ENCODE results near the gene UEVLD.

UEVLD gene

DNA sequence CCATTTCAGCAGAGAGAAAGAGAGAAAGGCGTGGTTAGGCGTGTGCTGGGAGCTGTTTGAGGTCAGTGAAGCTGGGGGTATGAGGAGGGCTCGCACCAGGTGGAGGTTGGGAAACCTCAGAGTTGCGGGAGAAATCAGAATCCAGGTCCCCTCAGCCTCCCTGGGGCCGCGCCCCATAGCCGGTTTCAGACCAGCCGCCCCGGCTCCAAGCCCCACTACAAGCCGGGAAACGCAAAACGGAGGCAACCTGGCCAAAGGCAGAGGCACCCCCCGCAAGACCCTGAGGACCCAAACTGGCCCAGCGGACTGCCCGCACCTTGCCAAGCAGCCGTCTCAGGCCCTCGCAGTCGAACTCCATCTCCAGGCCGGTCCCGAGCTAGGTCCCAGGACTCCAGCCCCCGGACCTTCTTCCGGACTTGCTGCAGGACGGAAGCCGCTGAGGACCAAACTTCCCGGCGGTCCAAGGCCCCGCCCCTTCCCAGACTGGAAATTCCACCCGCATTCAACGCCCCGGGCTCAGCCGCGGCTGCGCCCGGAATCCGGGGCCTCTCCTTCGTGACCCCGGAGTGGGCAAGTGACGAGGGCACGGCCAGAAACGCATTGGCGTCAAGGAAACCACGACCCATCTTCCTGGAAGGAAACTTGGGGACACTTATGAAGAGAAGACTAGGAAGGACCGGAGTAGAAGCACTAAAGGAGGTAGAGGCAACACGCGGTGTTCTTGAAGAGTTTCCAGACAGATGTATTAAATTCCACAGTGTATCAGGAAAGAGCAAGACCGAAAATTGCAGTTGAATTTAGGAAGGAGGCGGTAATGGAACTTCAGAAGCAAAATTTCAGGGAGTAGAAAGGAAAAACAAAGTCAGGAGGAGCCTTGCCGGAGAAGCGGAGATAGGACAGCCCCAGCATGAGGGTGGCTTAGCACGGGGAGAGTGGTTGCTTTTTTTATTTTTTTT is at the start of gene UEVLD:
Gene UEVLD, minus strand, starts transcription at position 438 of the 956 bp plus-strand sequence. Its CDS starts 80 bp downstream, at position 358.
- peak; percentile 92 for DNase-seq (ENCODE audit: low read depth, low spot score)
- TF ChIP-seq, protein P1, sequence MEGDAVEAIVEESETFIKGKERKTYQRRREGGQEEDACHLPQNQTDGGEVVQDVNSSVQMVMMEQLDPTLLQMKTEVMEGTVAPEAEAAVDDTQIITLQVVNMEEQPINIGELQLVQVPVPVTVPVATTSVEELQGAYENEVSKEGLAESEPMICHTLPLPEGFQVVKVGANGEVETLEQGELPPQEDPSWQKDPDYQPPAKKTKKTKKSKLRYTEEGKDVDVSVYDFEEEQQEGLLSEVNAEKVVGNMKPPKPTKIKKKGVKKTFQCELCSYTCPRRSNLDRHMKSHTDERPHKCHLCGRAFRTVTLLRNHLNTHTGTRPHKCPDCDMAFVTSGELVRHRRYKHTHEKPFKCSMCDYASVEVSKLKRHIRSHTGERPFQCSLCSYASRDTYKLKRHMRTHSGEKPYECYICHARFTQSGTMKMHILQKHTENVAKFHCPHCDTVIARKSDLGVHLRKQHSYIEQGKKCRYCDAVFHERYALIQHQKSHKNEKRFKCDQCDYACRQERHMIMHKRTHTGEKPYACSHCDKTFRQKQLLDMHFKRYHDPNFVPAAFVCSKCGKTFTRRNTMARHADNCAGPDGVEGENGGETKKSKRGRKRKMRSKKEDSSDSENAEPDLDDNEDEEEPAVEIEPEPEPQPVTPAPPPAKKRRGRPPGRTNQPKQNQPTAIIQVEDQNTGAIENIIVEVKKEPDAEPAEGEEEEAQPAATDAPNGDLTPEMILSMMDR (IDR thresholded peaks at IDR 0.05; ENCODE audit: low read depth, low read length) = no peak
- peak within 1 kb of the TSS; percentile 77 for H3K4me3 ChIP-seq (ENCODE audit: low read depth, low read length)
- in situ Hi-C loops (cut with HindIII; ENCODE audit: low sequenced_read_pairs) = no loop called here

DNA sequence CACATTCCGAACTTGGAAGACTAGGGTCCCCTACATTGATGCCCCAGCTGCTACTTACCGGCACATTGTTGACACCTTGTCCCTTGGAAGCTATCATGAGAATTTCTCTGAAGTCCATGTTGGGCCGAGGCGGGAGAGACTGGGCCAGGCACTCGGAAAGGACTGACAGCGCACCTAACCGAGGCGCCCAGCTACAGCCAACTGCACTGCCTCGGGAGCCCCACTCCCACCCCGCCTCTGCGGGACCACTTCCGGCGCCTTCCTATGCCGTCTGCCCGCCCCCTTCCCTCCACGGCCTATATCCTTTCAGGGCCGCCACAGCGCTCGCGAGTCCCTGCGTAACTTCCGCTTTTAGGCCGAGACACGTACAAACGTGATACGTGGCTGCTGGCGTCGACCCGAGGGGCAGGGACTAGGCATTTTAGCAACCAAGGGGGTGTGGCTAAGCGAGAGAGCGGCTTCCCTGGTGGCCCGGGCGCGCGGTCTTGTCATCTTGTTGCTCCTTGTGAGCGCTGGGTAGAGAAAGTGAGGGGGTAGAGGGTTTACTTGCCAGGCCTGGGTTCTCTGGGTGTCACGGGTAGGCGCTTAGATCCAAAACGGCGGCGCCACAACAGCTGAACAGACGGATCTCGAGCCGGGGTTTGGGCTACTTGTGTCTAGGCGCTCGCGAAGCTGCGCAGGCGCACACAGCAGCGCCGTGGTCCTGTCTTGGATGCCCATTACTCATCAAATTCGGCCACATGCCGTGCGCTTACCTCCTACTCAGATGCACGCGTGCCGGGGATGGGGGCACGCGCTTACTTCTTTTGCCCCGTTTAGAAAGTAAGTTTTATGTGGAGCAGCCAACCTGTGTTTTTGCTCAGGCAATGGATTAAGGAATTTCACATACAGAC is 45.9 kb upstream of the UEVLD start, which contains the start of gene SPTY2D1:
Gene SPTY2D1, minus strand, starts transcription at position 203 of the 893 bp plus-strand sequence. Its CDS starts 85 bp downstream, at position 118.
- peak within 1 kb of the TSS; percentile 72 for H3K4me3 ChIP-seq (ENCODE audit: low read depth, low read length)
- DNase-seq (ENCODE audit: low read depth, low spot score) = peak; percentile 100
- TF ChIP-seq, protein P1 (IDR thresholded peaks at IDR 0.05; ENCODE audit: low read depth, low read length) = no peak
- in situ Hi-C loops (cut with HindIII; ENCODE audit: low sequenced_read_pairs) = no loop called here

DNA sequence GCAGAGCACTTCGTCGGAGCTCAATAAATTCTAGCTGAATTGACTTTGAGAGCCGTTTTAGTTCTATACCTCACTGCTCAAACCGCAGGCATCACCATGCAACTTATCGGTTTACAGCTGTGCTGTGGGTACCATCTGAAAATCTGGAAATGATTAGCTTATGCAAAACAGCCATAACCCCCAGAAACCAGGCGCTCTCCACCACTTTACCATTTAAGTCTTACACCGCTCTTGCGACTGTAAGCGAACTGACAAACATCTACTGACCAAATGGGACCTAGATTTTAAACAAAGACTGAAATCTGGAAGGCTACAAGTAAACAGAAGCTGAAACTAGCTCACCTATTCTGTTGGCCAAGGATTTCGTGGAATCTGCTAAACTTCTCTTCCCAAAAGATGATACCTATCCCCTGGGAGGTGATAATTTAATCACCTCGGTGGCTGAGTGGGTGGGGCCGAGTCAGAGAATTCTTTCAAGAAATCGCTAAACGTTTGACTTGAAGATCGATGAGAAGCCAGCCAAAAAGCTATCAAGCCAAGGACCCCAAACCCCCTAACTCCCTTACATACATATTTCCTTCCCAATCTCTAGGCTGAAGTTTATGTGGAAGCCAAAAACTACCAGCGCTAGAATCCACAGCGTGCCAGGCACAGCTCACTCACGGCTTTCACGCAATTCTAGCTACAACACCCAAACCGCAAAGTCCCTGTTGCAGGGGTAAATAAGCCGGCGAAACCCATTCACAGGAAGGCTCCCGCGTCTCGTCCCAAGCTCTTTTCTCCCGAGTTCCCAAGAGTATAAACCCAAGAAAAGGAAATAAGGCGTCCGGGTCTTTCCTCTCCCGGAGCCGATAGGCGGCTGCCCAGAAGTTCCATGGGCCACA is 45.0 kb upstream of the UEVLD start:
- TF ChIP-seq, protein P1 (IDR thresholded peaks at IDR 0.05; ENCODE audit: low read depth, low read length) = no peak
- in situ Hi-C loops (cut with HindIII; ENCODE audit: low sequenced_read_pairs) = no loop called here
- H3K4me3 ChIP-seq (ENCODE audit: low read depth, low read length) = peak overlapping the region; percentile 72
- peak; percentile 17 for DNase-seq (ENCODE audit: low read depth, low spot score)

DNA sequence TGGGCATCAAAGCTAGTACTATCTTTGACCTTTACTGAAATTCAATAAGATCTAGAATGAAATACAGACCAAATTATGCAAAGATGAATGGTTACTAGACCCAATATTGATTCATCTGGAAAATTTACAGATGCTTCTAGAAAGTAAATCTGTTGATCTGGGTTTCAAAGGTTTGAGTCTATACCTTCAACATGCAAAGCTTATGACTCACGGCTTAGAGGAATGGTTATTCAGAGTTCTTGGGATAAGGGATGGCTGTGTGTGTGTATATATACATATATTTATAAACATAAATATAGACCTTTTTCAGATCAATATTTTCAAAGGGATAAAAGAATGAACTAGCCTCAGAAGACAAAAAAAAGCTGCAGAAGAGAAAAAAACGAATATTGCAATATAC is 44.3 kb upstream of the UEVLD start:
- in situ Hi-C loops (cut with HindIII; ENCODE audit: low sequenced_read_pairs) = no loop called here
- no peak for DNase-seq (ENCODE audit: low read depth, low spot score)
- TF ChIP-seq, protein P1 (IDR thresholded peaks at IDR 0.05; ENCODE audit: low read depth, low read length) = no peak
- peak overlapping the region; percentile 72 for H3K4me3 ChIP-seq (ENCODE audit: low read depth, low read length)

DNA sequence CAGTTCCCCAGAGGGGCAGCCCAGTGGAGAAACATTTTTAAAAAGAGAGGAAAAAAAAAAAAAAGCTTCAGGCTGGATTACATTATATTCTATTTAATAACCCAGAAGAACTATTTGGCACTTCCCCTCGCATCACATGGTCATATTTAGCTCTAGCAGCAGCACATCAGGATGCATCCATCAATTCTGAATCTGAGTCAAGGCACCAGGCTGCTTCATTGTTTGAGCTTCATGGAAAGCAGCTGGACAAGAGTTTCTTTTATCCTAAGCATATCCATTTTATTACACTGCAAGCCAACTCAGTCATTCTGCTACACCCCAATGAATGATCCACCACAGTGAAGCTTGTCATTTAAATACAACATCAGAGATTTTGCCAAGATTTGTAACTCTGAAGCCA is 35.6 kb upstream of the UEVLD start:
- in situ Hi-C loops (cut with HindIII; ENCODE audit: low sequenced_read_pairs) = no loop called here
- TF ChIP-seq, protein P1 (IDR thresholded peaks at IDR 0.05; ENCODE audit: low read depth, low read length) = no peak
- H3K4me3 ChIP-seq (ENCODE audit: low read depth, low read length) = no peak overlapping the region
- DNase-seq (ENCODE audit: low read depth, low spot score) = no peak

Data from astrocyte of the spinal cord (primary cell).